ENCODE results near the gene SLC24A3. TPM values are rescaled to one million over a fixed set of nuclear protein-coding genes. Genes with fewer than 3 reads are reported as not detected.

SLC24A3 gene
- total RNA-seq, 1 donor from 2014 or later: 0.11 TPM

GRCh38 chr20:19460386-19460785 lies 247.9 kb downstream of the SLC24A3 start:
- no peak for TF ChIP-seq CTCF (IDR thresholded peaks at IDR 0.05)
- Mint-ChIP-seq H3K27me3 (ENCODE audit: unreplicated experiment) (no peaks in the 10 kb centered on the region), H3K27ac (ENCODE audit: unreplicated experiment) (no peak overlapping the region), H3K36me3 (ENCODE audit: unreplicated experiment) (no peaks in the 10 kb centered on the region), H3K4me1 (ENCODE audit: unreplicated experiment) (no peaks in the 10 kb centered on the region), H3K9me3 (ENCODE audit: unreplicated experiment) (no peaks in the 10 kb centered on the region), H3K4me3 (ENCODE audit: unreplicated experiment) (no peak overlapping the region)
- no peak for DNase-seq (ENCODE audit: extremely low spot score, unreplicated experiment)

- no peak overlapping the region for H3K4me3 Mint-ChIP-seq (ENCODE audit: unreplicated experiment)
- no peak for DNase-seq (ENCODE audit: extremely low spot score, unreplicated experiment)
- no peaks in the 10 kb centered on the region for H3K4me1 Mint-ChIP-seq (ENCODE audit: unreplicated experiment)
- no peaks in the 10 kb centered on the region for H3K27me3 Mint-ChIP-seq (ENCODE audit: unreplicated experiment)
- no peaks in the 10 kb centered on the region for H3K36me3 Mint-ChIP-seq (ENCODE audit: unreplicated experiment)
- H3K27ac Mint-ChIP-seq (ENCODE audit: unreplicated experiment): no peak overlapping the region
- H3K9me3 Mint-ChIP-seq (ENCODE audit: unreplicated experiment): no peaks in the 10 kb centered on the region
- no peak for TF ChIP-seq CTCF (IDR thresholded peaks at IDR 0.05)
These were observed 250.0 kb downstream of the SLC24A3 start for GRCh38 chr20:19462491-19462890.

GRCh38 chr20:19463597-19463996 lies 251.2 kb downstream of the SLC24A3 start:
- Mint-ChIP-seq H3K36me3 (ENCODE audit: unreplicated experiment) (no peaks in the 10 kb centered on the region), H3K9me3 (ENCODE audit: unreplicated experiment) (no peaks in the 10 kb centered on the region), H3K4me3 (ENCODE audit: unreplicated experiment) (no peak overlapping the region), H3K27me3 (ENCODE audit: unreplicated experiment) (no peaks in the 10 kb centered on the region), H3K27ac (ENCODE audit: unreplicated experiment) (no peak overlapping the region), H3K4me1 (ENCODE audit: unreplicated experiment) (no peaks in the 10 kb centered on the region)
- peak; percentile 66 for DNase-seq (ENCODE audit: extremely low spot score, unreplicated experiment)
- no peak for TF ChIP-seq CTCF (IDR thresholded peaks at IDR 0.05)

GRCh38 chr20:19465536-19465935 lies 253.1 kb downstream of the SLC24A3 start:
- no peaks in the 10 kb centered on the region for H3K36me3 Mint-ChIP-seq (ENCODE audit: unreplicated experiment)
- no peak overlapping the region for H3K27ac Mint-ChIP-seq (ENCODE audit: unreplicated experiment)
- H3K9me3 Mint-ChIP-seq (ENCODE audit: unreplicated experiment): no peaks in the 10 kb centered on the region
- no peaks in the 10 kb centered on the region for H3K4me1 Mint-ChIP-seq (ENCODE audit: unreplicated experiment)
- TF ChIP-seq CTCF (IDR thresholded peaks at IDR 0.05): no peak
- DNase-seq (ENCODE audit: extremely low spot score, unreplicated experiment): peak; percentile 34
- H3K4me3 Mint-ChIP-seq (ENCODE audit: unreplicated experiment): no peak overlapping the region
- no peaks in the 10 kb centered on the region for H3K27me3 Mint-ChIP-seq (ENCODE audit: unreplicated experiment)

- Mint-ChIP-seq H3K36me3 (ENCODE audit: unreplicated experiment) (no peaks in the 10 kb centered on the region), H3K4me1 (ENCODE audit: unreplicated experiment) (no peaks in the 10 kb centered on the region), H3K27me3 (ENCODE audit: unreplicated experiment) (no peaks in the 10 kb centered on the region), H3K9me3 (ENCODE audit: unreplicated experiment) (no peaks in the 10 kb centered on the region), H3K27ac (ENCODE audit: unreplicated experiment) (no peak overlapping the region), H3K4me3 (ENCODE audit: unreplicated experiment) (no peak overlapping the region)
- peak; percentile 23 for DNase-seq (ENCODE audit: extremely low spot score, unreplicated experiment)
- no peak for TF ChIP-seq CTCF (IDR thresholded peaks at IDR 0.05)
These were observed 253.9 kb downstream of the SLC24A3 start for GRCh38 chr20:19466206-19466928.
